B cell (primary cell): ENCODE measurements around the gene GPR151. TPM values are rescaled to one million over a fixed set of nuclear protein-coding genes. Genes with fewer than 3 reads are reported as not detected.

Source experiments
- ATAC-seq: fragments of 200-7000 bp; cut with Tn5 transposase; one replicate; pipeline ENCODE4 v1.10.0; 2021; ENCODE audit warnings: low read depth, mild to moderate bottlenecking, moderate number of reproducible peaks, moderate library complexity
- CTCF ChIA-PET: fragments of 350-600 bp; sonication (Branson Sonifier 250); formaldehyde crosslinking; loops from one replicate; lab custom pipeline; 2021; ENCODE audit warnings: antibody characterized with exemption, inconsistent platforms; lab: Charles Lee
- POLR2A ChIA-PET: fragments of 350-600 bp; sonication (Branson Sonifier 250); formaldehyde crosslinking; loops from one replicate; lab custom pipeline; 2021; ENCODE audit warnings: antibody characterized with exemption; lab: Charles Lee
- DNase-seq: peaks from one replicate; pipeline ENCODE4 v3.0.0; 2013
- H2AFZ ChIP-seq: 2 replicates; pipeline ENCODE4 v1.6.1; 2012; ENCODE audit warnings: mild to moderate bottlenecking, low read depth, low read length; ENCODE audit not compliant: insufficient read depth, poor library complexity, severe bottlenecking
- H3K27ac ChIP-seq, 2 donors: 1 replicate in 1 of 2; 2 replicates in 1 of 2; pipeline ENCODE4 v1.5.1; 2012 to 2013; ENCODE audit warnings: low read length in 2 of 2, mild to moderate bottlenecking in 2 of 2, moderate library complexity in 1 of 2
- H3K27me3 ChIP-seq, 4 experiments: fragments of 200-600 bp in 1 of 4; sonication (generic) in 1 of 4; replicated peaks in 1 of 4; 1 replicate in 2 of 4; 2 replicates in 2 of 4; pipeline versions ENCODE4 v1.6.1 to v1.7.0; 2013 to 2016; ENCODE audit warnings: low read length in 3 of 4, mild to moderate bottlenecking in 2 of 4, mixed read lengths in 1 of 4, moderate library complexity in 1 of 4; ENCODE audit not compliant: insufficient read depth in 4 of 4, control insufficient read depth in 3 of 4; ENCODE audit errors: control extremely low read depth in 1 of 4
- H3K36me3 ChIP-seq, 2 experiments: replicated peaks in 1 of 2; 1 replicate in 1 of 2; 2 replicates in 1 of 2; pipeline versions ENCODE4 v1.6.1 to v1.7.1; 2013; ENCODE audit warnings: low read length in 1 of 2; ENCODE audit not compliant: insufficient read depth in 2 of 2, control insufficient read depth in 1 of 2; ENCODE audit errors: control extremely low read depth in 1 of 2, extremely low read depth in 1 of 2
- H3K4me1 ChIP-seq, 2 donors: fragments of 200-600 bp in 1 of 2; sonication (generic) in 1 of 2; 1 replicate in 1 of 2; 2 replicates in 1 of 2; pipeline versions ENCODE4 v1.5.1 to v1.6.1; 2013 to 2017; ENCODE audit warnings: low read length in 2 of 2; ENCODE audit not compliant: control insufficient read depth in 2 of 2, insufficient read depth in 2 of 2
- H3K4me2 ChIP-seq: replicated peaks from 2 replicates; pipeline ENCODE3; 2012; ENCODE audit warnings: mild to moderate bottlenecking, low read depth, low read length; ENCODE audit not compliant: poor library complexity, severe bottlenecking
- H3K4me3 ChIP-seq, 5 experiments: fragments of 200-600 bp in 1 of 5; sonication (generic) in 1 of 5; 1 replicate in 3 of 5; 2 replicates in 2 of 5; pipeline versions ENCODE4 v1.5.1 to v1.7.0; 2011 to 2016; ENCODE audit warnings: low read length in 4 of 5, mild to moderate bottlenecking in 4 of 5, low read depth in 2 of 5, control low read depth in 1 of 5, moderate library complexity in 1 of 5; ENCODE audit not compliant: insufficient read depth in 1 of 5; ENCODE audit errors: control extremely low read depth in 1 of 5, extremely low read depth in 1 of 5
- H3K79me2 ChIP-seq: fragments of 200-600 bp; sonication (generic); one replicate; pipeline ENCODE4 v1.6.0; 2016; ENCODE audit warnings: low read length; ENCODE audit not compliant: control insufficient read depth, insufficient read depth
- H3K9ac ChIP-seq: fragments of 200-600 bp; sonication (generic); 2 replicates; pipeline ENCODE4 v1.6.1; 2017; ENCODE audit warnings: mild to moderate bottlenecking, low read length, moderate library complexity
- H3K9me3 ChIP-seq, 3 donors: one replicate each; pipeline versions ENCODE4 v1.6.1 to v1.7.1; 2013; ENCODE audit warnings: low read length in 2 of 3; ENCODE audit not compliant: control insufficient read depth in 2 of 3, insufficient read depth in 1 of 3; ENCODE audit errors: control extremely low read depth in 1 of 3
- H4K20me1 ChIP-seq: 2 replicates; pipeline ENCODE4 v1.6.0; 2012; ENCODE audit warnings: mild to moderate bottlenecking, low read length; ENCODE audit not compliant: insufficient read depth, control insufficient read depth, poor library complexity, severe bottlenecking
- H3K27ac Mint-ChIP-seq: one replicate; pipeline ENCODE4 v1.8.0; 2021; ENCODE audit warnings: mixed read lengths
- H3K27me3 Mint-ChIP-seq: one replicate; pipeline ENCODE4 v1.8.0; 2021; ENCODE audit warnings: mixed read lengths
- H3K4me1 Mint-ChIP-seq: one replicate; pipeline ENCODE4 v1.8.0; 2021; ENCODE audit warnings: mixed read lengths
- H3K4me3 Mint-ChIP-seq: one replicate; pipeline ENCODE4 v1.8.0; 2021; ENCODE audit warnings: mixed read lengths
- H3K9me3 Mint-ChIP-seq: one replicate; pipeline ENCODE4 v1.8.0; 2022; ENCODE audit warnings: mixed read lengths; ENCODE audit not compliant: insufficient read depth
- CTCF ChIP-seq: fragments of 200-600 bp; IDR thresholded peaks from one replicate; pipeline ENCODE4 v1.8.0; 2022; ENCODE audit warnings: antibody characterized with exemption, mild to moderate bottlenecking
- EZH2 ChIP-seq: IDR thresholded peaks from 2 replicates; pipeline ENCODE4 v1.6.1; 2012; ENCODE audit warnings: borderline replicate concordance, low read depth, mild to moderate bottlenecking, moderate library complexity, low read length; ENCODE audit not compliant: insufficient read depth, poor library complexity, severe bottlenecking
- WGBS: methylation state at CpG from one replicate; pipeline ENCODE4 v1.1.5; 2013; ENCODE audit warnings: missing lambda C conversion rate; ENCODE audit not compliant: insufficient coverage; 5-methylcytosine and 5-hydroxymethylcytosine counted together
- intact Hi-C: fragments of 100-400 bp; cut with micrococcal nuclease; formaldehyde crosslinking; loops from one replicate; pipeline ENCODE4 v1.10.0; 2022
- polyA plus RNA-seq: library from polyadenylated mRNA; depleted of rRNA; stranded (reverse); fragments of >200 nt; gene quantifications from 2 replicates; pipeline ENCODE4 v1.2.3, GENCODE V29; 2012
- total RNA-seq, 2 donors: library from RNA; stranded (reverse); fragments of 120-200 nt in 1 of 2; gene quantifications; 1 replicate in 1 of 2; 2 replicates in 1 of 2; pipeline versions ENCODE4 v1.2.3 to v1.2.4, GENCODE V29; 2013 to 2022

The GPR151 gene
- total and polyA plus RNA-seq, 2 donors (not counting 1 experiment from before 2014, with no cell fraction given) = not detected

- no peak overlapping the region for H2AFZ ChIP-seq
- intact Hi-C loops = no loop called here
- peaks cover 2% of the 10 kb centered on the region for H3K4me1 Mint-ChIP-seq
- DNase-seq (no peak), ATAC-seq (no peak)
- no CpG with 5 or more reads among the region's 3 CpGs for WGBS
- H3K9ac ChIP-seq = no peak overlapping the region
- no peaks in the 10 kb centered on the region for H3K9me3 ChIP-seq
- no peaks in the 10 kb centered on the region for H3K9me3 Mint-ChIP-seq
- peaks cover 6% of the 10 kb centered on the region for H3K27me3 Mint-ChIP-seq
- peaks cover 0 to under 1% (median 0%) of the 10 kb centered on the region in 4 experiments for H3K27me3 ChIP-seq
- no peaks in the 10 kb centered on the region for H3K36me3 ChIP-seq
- ChIA-PET POLR2A (no interaction called here), CTCF (interaction anchor here (0.8 kb wide), 1 partner anchor 14 kb away, joined by 3 read pairs; no protein-coding TSS in a partner anchor)
- no peaks in the 10 kb centered on the region for H4K20me1 ChIP-seq
- H3K27ac Mint-ChIP-seq = no peak overlapping the region
- H3K27ac ChIP-seq = no peak overlapping the region
- TF ChIP-seq CTCF (no peak), EZH2 (no peak)
- H3K4me1 ChIP-seq = no peaks in the 10 kb centered on the region
- no peak overlapping the region for H3K4me3 Mint-ChIP-seq
- H3K79me2 ChIP-seq = no peaks in the 10 kb centered on the region
- no peak overlapping the region for H3K4me3 ChIP-seq
- H3K4me2 ChIP-seq = no peak overlapping the region
Observed at GRCh38 chr5:146527785-146528184, 11.8 kb upstream of the GPR151 start.

GRCh38 chr5:146523698-146524097 is 7.7 kb upstream of the GPR151 start:
- CTCF ChIA-PET = interaction anchor here (1.2 kb wide), 1 partner anchor 12 kb away, joined by 5 read pairs; no protein-coding TSS in a partner anchor
- H3K27ac ChIP-seq = no peak overlapping the region
- H2AFZ ChIP-seq = no peak overlapping the region

More at GRCh38 chr5:146523698-146524097, 7.7 kb upstream of the GPR151 start:
- peaks cover 0 to 3% (median 0%) of the 10 kb centered on the region in 4 experiments for H3K27me3 ChIP-seq
- H3K9me3 Mint-ChIP-seq = no peaks in the 10 kb centered on the region
- no peak overlapping the region for H3K27ac Mint-ChIP-seq
- H3K36me3 ChIP-seq = no peaks in the 10 kb centered on the region
- H3K4me2 ChIP-seq = no peak overlapping the region
- TF ChIP-seq EZH2 (no peak), CTCF (no peak)
- H3K4me1 ChIP-seq = no peaks in the 10 kb centered on the region
- H3K9ac ChIP-seq = no peak overlapping the region
- intact Hi-C loops = no loop called here
- H3K4me3 Mint-ChIP-seq = no peak overlapping the region
- H3K27me3 Mint-ChIP-seq = peaks cover 23% of the 10 kb centered on the region
- H3K4me1 Mint-ChIP-seq = no peaks in the 10 kb centered on the region
- no peaks in the 10 kb centered on the region for H3K9me3 ChIP-seq
- H4K20me1 ChIP-seq = no peaks in the 10 kb centered on the region
- H3K79me2 ChIP-seq = no peaks in the 10 kb centered on the region
- no peak overlapping the region for H3K4me3 ChIP-seq
- 85% methylated on average over 2 of the region's 3 CpGs for WGBS
- ATAC-seq = no peak
- no peak for DNase-seq
- POLR2A ChIA-PET = no interaction called here
